ENCODE data around the gene SYNE2.
"Not testable (repeated sequence)": the region's sequence is repeated elsewhere in the genome, so short reads cannot be mapped to it uniquely, and the experiment has no call there.

The SYNE2 gene

GRCh38 chr14:64186231-64187129 lies 333.7 kb downstream of the SYNE2 start:
- no peak for DNase-seq (ENCODE audit: low read depth in 2 of 2, low spot score in 1 of 2)

GRCh38 chr14:64187331-64187730 lies 334.5 kb downstream of the SYNE2 start:
- DNase-seq (ENCODE audit: low read depth in 2 of 2, low spot score in 1 of 2) = no peak

DNA sequence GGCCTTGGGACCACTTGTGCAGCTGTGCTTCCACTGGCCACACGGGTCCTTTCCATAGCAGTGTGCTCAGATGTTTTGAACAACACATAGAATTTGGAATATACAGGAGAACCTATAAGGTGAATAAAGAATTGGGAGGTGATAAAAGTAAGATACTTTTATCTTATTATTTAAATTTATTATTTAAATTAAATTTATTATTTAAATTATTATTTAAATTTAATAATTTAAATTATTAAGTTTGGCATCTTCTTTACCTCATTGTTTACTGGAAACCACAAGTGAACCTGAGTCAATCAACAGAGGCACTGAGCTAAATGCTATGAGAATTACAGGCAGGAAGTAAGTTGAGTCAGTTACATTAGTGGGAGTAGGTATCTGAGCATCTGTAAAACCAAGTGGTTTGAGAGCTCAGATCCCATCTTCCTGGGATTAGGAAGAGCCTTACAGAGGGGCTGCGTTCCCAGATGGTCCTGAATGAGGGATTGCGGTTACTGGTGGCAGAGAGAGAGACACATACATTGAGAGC lies 338.2 kb downstream of the SYNE2 start:
- no peak for DNase-seq (ENCODE audit: low read depth in 2 of 2, low spot score in 1 of 2)

- no peak for DNase-seq (ENCODE audit: low read depth in 2 of 2, low spot score in 1 of 2)
Measured at GRCh38 chr14:64191756-64192155, 339.0 kb downstream of the SYNE2 start.

DNA sequence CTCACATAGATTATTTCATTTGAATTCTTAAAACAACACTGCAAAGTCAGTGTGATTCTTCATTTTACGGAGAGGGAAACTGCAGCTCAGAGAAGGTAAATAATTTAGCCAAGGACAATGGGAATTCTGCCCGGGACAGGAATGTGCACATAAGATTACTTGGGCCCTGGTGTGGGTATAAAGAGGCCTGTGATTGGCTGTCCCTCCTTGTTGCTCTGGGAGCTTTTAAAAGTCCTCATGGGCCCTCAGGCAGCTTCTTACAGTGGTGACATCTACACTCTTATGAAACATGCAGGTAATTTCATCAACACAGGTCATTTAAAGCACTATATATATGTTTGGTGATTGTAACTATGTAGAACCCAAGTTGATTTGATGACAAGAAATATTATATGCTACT lies 341.0 kb downstream of the SYNE2 start:
- no peak for DNase-seq (ENCODE audit: low read depth in 2 of 2, low spot score in 1 of 2)

GRCh38 chr14:64194404-64194803 lies 341.6 kb downstream of the SYNE2 start:
- DNase-seq (ENCODE audit: low read depth in 2 of 2, low spot score in 1 of 2) = no peak

GRCh38 chr14:64195199-64195598 lies 342.4 kb downstream of the SYNE2 start:
- DNase-seq (ENCODE audit: low read depth in 2 of 2, low spot score in 1 of 2) = no peak

GRCh38 chr14:64196056-64196455 lies 343.3 kb downstream of the SYNE2 start:
- DNase-seq (ENCODE audit: low read depth in 2 of 2, low spot score in 1 of 2) = no peak

DNA sequence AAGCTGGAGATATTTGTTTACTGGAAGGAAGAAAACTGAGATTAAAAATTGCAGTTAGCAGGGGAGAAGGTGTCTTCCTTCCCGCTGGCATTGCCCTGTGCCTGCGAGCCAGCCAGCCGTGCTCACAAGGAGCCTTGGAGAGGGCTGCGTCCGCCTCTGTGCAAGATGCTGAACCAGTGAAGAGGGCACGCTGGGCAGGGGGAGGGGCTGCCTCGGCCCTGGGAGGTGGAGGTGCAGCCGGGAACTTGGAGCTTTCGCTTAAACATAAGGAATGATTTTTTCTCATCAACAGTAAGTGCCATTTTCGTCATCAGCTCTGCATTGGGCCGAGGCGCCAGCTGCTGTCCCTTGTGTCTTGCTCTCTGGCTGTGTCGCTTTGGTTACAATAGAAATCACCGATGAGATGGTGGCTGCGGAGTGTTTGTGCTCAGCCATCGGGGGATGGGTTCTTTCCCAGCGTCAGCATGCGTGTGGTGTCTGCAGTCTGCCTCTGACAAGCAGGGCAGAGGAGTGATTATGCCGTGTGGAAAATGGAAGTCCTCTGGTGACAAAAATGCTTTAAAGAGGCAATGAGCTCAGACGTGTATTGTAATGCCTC lies 344.1 kb downstream of the SYNE2 start:
- DNase-seq (ENCODE audit: low read depth in 2 of 2, low spot score in 1 of 2) = no peak

- DNase-seq (ENCODE audit: low read depth in 2 of 2, low spot score in 1 of 2) = no peak
Measured at GRCh38 chr14:64197996-64198395, 345.2 kb downstream of the SYNE2 start.

DNA sequence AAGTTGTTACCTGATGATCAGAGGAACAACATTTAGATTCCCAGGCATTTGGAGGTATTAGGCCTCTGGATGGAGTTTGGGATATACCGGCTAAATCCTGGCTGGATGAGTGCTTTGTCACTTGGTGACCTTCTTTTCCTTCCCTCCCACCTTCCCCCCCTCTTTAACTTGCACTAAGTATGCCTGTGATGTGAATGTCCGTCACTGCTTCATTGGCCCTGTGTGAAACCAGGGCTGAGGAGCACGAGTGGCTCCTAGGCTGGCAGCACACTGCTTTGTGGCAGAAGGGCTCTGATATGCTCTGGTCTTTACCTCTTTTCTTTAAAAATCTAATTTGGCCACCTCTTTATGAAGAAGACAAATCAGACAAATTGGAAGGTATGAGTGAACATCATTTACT lies 345.7 kb downstream of the SYNE2 start:
- no peak for DNase-seq (ENCODE audit: low read depth in 2 of 2, low spot score in 1 of 2)

DNA sequence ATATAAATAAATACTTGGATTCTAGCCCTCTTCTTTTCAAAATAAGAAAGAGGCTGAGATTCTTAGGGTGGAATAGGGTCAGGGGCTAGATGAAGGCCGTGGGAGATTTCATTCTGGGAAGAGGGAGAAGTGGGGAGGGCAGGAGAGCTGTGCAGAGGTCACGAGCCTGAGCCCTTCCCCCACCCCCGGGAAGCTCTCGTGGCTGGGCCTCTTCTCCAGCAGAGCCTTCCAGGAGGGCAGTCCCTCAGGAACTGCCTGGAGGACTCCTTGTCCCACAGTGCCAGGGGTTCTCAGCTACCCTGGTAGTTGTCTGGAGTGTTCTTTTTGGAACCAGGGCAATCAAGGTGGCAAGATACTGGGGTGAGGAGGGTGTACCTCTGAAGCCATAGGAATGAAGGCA lies 347.4 kb downstream of the SYNE2 start:
- DNase-seq (ENCODE audit: low read depth in 2 of 2, low spot score in 1 of 2) = no peak

GRCh38 chr14:64201296-64201695 lies 348.5 kb downstream of the SYNE2 start:
- no peak for DNase-seq (ENCODE audit: low read depth in 2 of 2, low spot score in 1 of 2)

DNA sequence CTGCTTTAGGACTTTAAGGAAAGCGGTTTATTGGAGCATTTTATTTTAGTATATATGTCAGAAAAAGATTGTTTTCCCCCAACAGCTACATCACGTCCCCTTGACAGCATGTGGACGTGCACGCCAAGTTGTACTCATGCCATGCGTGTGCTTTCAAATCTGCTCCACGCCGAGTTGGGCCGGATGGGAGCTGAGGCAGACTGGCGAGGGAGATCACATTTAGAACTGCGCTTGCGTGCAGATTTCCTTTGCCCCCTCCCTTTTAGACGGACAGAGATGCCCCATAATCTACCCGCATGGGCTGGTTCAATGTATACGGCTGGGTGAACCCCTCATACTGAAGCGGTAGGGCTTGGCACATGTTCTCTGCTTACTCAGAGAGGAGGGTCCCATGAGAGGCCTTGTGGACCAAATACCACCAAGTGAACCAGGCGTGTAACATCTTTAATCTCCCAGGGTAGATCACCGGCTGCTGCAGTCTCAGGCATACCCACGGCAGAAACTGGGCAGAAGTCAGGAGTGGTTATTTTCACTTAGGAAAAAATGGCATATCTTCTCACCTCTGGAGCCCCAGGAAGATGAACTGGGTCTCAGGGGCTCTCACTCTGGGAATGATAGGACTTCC lies 349.2 kb downstream of the SYNE2 start:
- no peak for DNase-seq (ENCODE audit: low read depth in 2 of 2, low spot score in 1 of 2)

GRCh38 chr14:64202716-64203115 lies 349.9 kb downstream of the SYNE2 start:
- DNase-seq (ENCODE audit: low read depth in 2 of 2, low spot score in 1 of 2) = no peak

DNA sequence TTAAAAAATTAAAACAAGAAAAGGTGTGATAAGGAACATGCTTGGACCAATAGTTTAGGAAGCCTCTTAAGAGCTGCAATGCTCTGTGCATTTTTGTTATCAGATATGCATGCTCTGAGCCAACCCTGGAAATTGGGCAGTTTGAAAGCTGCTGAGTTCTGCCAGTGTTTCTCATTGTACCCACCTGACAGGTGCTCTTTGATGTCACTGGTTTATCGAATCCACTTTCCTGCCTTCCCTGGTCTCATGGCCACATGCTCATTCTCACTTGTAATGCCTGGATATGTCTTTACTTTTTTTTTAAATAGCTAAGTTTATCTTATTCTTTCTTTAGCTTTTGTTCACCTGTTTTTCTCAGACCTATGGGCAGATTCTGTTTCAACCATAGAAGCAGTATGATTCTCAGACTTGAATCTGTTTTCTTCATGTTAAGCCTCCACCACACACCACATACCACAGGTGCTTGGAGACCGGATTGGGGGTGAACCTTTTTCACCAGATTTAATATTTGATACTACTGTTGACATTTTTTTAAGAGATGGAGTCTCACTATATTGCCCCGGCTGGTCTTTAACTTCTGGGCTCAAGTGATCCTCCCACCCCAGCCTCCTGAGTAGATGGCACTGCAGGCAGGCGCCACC lies 350.7 kb downstream of the SYNE2 start:
- no peak for DNase-seq (ENCODE audit: low read depth in 2 of 2, low spot score in 1 of 2)

DNA sequence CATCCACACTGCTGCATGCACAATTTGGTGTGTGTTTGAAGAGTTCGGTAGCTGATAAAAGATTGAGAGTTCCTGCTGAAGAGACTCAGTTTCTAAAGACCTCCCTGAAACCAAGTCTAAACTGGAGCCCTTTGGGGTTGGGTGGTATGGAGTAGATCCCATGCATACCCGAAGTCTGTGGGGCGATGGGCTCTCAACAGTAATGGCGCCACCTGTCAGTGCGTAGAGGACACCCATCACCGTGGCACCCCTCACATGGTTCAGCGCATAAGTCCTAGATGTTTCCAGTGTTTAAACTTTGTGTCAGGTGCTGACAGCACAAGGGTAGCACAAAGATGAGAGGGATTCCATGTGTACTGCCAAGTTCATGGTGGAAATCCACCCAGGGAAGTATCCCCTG lies 355.5 kb downstream of the SYNE2 start:
- no peak for DNase-seq (ENCODE audit: low read depth in 2 of 2, low spot score in 1 of 2)

DNA sequence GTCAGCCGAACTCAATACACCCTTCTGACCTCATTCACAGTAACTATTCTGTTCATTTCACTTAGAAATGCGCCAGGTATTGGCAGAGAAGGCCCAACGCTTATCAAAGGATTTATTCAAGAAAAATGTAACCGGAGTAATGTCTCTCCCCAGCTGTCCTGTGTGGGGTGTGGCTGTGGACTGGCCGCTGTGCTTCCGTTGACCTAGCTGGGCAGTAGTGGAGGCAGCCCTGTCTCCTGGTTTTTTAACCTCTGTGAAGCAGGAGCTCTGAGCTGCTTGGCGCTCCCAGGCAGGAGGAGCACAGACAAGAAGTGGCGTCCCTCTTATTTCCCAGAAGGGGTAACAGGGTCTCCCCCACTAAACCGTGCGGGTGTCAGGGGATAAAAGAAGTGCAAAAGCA lies 356.2 kb downstream of the SYNE2 start:
- DNase-seq (ENCODE audit: low read depth in 2 of 2, low spot score in 1 of 2) = no peak

- no peak for DNase-seq (ENCODE audit: low read depth in 2 of 2, low spot score in 1 of 2)
Measured at GRCh38 chr14:64209444-64210131, 356.8 kb downstream of the SYNE2 start.

GRCh38 chr14:64210216-64210615 lies 357.4 kb downstream of the SYNE2 start:
- DNase-seq (ENCODE audit: low read depth in 2 of 2, low spot score in 1 of 2) = no peak

GRCh38 chr14:64210912-64211311 lies 358.1 kb downstream of the SYNE2 start:
- not testable (repeated sequence) for DNase-seq (ENCODE audit: low read depth in 2 of 2, low spot score in 1 of 2)

All from stimulated activated CD8-positive, alpha-beta memory T cell treated with anti-CD3 and anti-CD28 coated beads, Interleukin-4, amount 100 ng/mL, for 4 hours (primary cell).